Keratinocyte (primary cell): ENCODE results near the gene AMBRA1. TPM values are rescaled to one million over a fixed set of nuclear protein-coding genes. Genes with fewer than 3 reads are reported as not detected.

ENCODE experiments used
- DNase-seq: peaks from one replicate; pipeline ENCODE4 v3.0.0-alpha.2; 2011; ENCODE audit warnings: low read depth, missing footprints, low spot score
- FAIRE-seq: peaks from 2 replicates; lab custom pipeline; 2011; peaks lifted over from hg19 to GRCh38; lab: Jason Lieb, UNC
- H2AFZ ChIP-seq: 2 replicates; pipeline ENCODE4 v1.6.0; 2012; ENCODE audit warnings: low read length, control low read depth, inconsistent platforms; ENCODE audit not compliant: control insufficient read depth
- H3K27ac ChIP-seq: 2 replicates; pipeline ENCODE4 v1.5.1; 2011; ENCODE audit warnings: low read length; ENCODE audit not compliant: control insufficient read depth, insufficient read depth
- H3K27me3 ChIP-seq: 3 replicates; pipeline ENCODE4 v1.6.0; 2011; ENCODE audit warnings: low read length; ENCODE audit not compliant: control insufficient read depth, insufficient read depth; ENCODE audit errors: extremely low read depth
- H3K36me3 ChIP-seq, 2 experiments: 2 replicates in 1 of 2; 3 replicates in 1 of 2; pipeline ENCODE4 v1.5.1; 2011; ENCODE audit warnings: low read length in 2 of 2, mild to moderate bottlenecking in 1 of 2; ENCODE audit not compliant: control insufficient read depth in 2 of 2, insufficient read depth in 2 of 2; ENCODE audit errors: extremely low read depth in 1 of 2
- H3K4me1 ChIP-seq: 3 replicates; pipeline ENCODE4 v1.5.1; 2011; ENCODE audit warnings: low read length; ENCODE audit not compliant: control insufficient read depth, insufficient read depth; ENCODE audit errors: extremely low read depth
- H3K4me2 ChIP-seq: 3 replicates; pipeline ENCODE4 v1.6.0; 2011; ENCODE audit warnings: low read depth, low read length; ENCODE audit not compliant: control insufficient read depth, insufficient read depth; ENCODE audit errors: extremely low read depth
- H3K4me3 ChIP-seq, 3 experiments: fragments of 200-600 bp in 1 of 3; sonication (generic) in 1 of 3; 2 replicates in 2 of 3; 3 replicates in 1 of 3; pipeline ENCODE4 v1.5.1; 2011 to 2016; ENCODE audit warnings: low read length in 3 of 3, mild to moderate bottlenecking in 3 of 3, control low read depth in 2 of 3, inconsistent platforms in 1 of 3, low read depth in 1 of 3, mixed read lengths in 1 of 3, mixed run types in 1 of 3, moderate library complexity in 1 of 3; ENCODE audit not compliant: control insufficient read depth in 2 of 3, insufficient read depth in 2 of 3; ENCODE audit errors: extremely low read depth in 1 of 3
- H3K79me2 ChIP-seq: 2 replicates; pipeline ENCODE4 v1.6.0; 2012; ENCODE audit warnings: low read length; ENCODE audit not compliant: control insufficient read depth, insufficient read depth
- H3K9ac ChIP-seq: 3 replicates; pipeline ENCODE4 v1.6.0; 2011; ENCODE audit warnings: low read length; ENCODE audit not compliant: control insufficient read depth, insufficient read depth; ENCODE audit errors: extremely low read depth
- H3K9me1 ChIP-seq: 3 replicates; pipeline ENCODE4 v1.6.0; 2011; ENCODE audit warnings: low read length; ENCODE audit not compliant: control insufficient read depth, insufficient read depth; ENCODE audit errors: extremely low read depth
- H3K9me3 ChIP-seq: 2 replicates; pipeline ENCODE4 v1.5.1; 2012; ENCODE audit warnings: low read depth, low read length; ENCODE audit not compliant: control insufficient read depth
- H4K20me1 ChIP-seq: 3 replicates; pipeline ENCODE4 v1.6.0; 2011; ENCODE audit warnings: low read length; ENCODE audit not compliant: control insufficient read depth, insufficient read depth; ENCODE audit errors: extremely low read depth
- CTCF ChIP-seq, 3 experiments: IDR thresholded peaks in 1 of 3; conservative IDR thresholded peaks in 1 of 3; optimal IDR thresholded peaks in 1 of 3; 2 replicates in 2 of 3; 3 replicates in 1 of 3; pipeline versions ENCODE3 to v1.5.1; 2011; ENCODE audit warnings: low read length in 3 of 3, mild to moderate bottlenecking in 3 of 3, moderate library complexity in 2 of 3, control low read depth in 1 of 3, inconsistent platforms in 1 of 3; ENCODE audit not compliant: insufficient read depth in 2 of 3; ENCODE audit errors: extremely low read depth in 1 of 3
- EZH2 ChIP-seq: IDR thresholded peaks from one replicate; pipeline ENCODE4 v1.6.1; 2012; ENCODE audit warnings: inconsistent platforms, mild to moderate bottlenecking, low read length, moderate library complexity
- dilution Hi-C: fragments of 300-500 bp; cut with MboI; formaldehyde crosslinking; loops from one replicate; pipeline ENCODE4 v1.7.0; 2020; ENCODE audit warnings: low sequenced_read_pairs; ENCODE audit not compliant: extremely low pct_ligation_motif_present
- polyA plus RNA-seq, 5 experiments: library from polyadenylated mRNA; depleted of rRNA in 3 of 5; stranded (reverse) in 3 of 5; stranded (forward) in 1 of 5; unstranded in 1 of 5; fragments of >200 nt; gene quantifications; 1 replicate in 1 of 5; 2 replicates in 3 of 5; 3 replicates in 1 of 5; pipeline versions ENCODE4 v1.2.1 to v1.2.3, GENCODE V29; 2011 to 2012; ENCODE audit warnings: missing spikeins in 2 of 5, low read depth in 1 of 5, low replicate concordance in 1 of 5

AMBRA1 gene
- polyA plus RNA-seq, 1 donor (not counting 4 experiments of a cell fraction or from before 2014, with no cell fraction given): 10.5 TPM

- Histone ChIP-seq H3K4me1 (peaks cover 13% of the 10 kb centered on the region), H3K9ac (no peak overlapping the region), H3K9me3 (no peaks in the 10 kb centered on the region), H3K9me1 (peaks cover 2% of the 10 kb centered on the region), H4K20me1 (no peaks in the 10 kb centered on the region), H3K36me3 (no peaks in the 10 kb centered on the region), H3K27me3 (no peaks in the 10 kb centered on the region), H3K4me2 (no peak overlapping the region), H3K4me3 (no peak overlapping the region), H2AFZ (no peak overlapping the region), H3K27ac (no peak overlapping the region), H3K79me2 (no peaks in the 10 kb centered on the region)
- no peak for FAIRE-seq
- TF ChIP-seq EZH2: no peak
- TF ChIP-seq CTCF (optimal IDR thresholded peaks at IDR 0.05 in 1 of 3, IDR thresholded peaks at IDR 0.05 in 1 of 3, conservative IDR thresholded peaks at IDR 0.05 in 1 of 3; ENCODE audit: extremely low read depth in 1 of 3, insufficient read depth in 2 of 3, low read length in 3 of 3): no peak
- dilution Hi-C loops: no loop called here
- DNase-seq: no peak
Observed at GRCh38 chr11:46479601-46480000, 114.2 kb downstream of the AMBRA1 start.

GRCh38 chr11:46478196-46478595 is 115.6 kb downstream of the AMBRA1 start:
- Histone ChIP-seq H3K4me1 (peaks cover 15% of the 10 kb centered on the region), H3K9me3 (no peaks in the 10 kb centered on the region), H3K4me2 (no peak overlapping the region), H3K4me3 (no peak overlapping the region), H3K27me3 (no peaks in the 10 kb centered on the region), H4K20me1 (no peaks in the 10 kb centered on the region), H3K79me2 (no peaks in the 10 kb centered on the region), H3K27ac (no peak overlapping the region), H2AFZ (no peak overlapping the region), H3K9ac (no peak overlapping the region), H3K36me3 (no peaks in the 10 kb centered on the region), H3K9me1 (peaks cover 2% of the 10 kb centered on the region)
- dilution Hi-C loops: no loop called here
- DNase-seq: no peak
- FAIRE-seq: no peak
- TF ChIP-seq EZH2 (no peak), CTCF (optimal IDR thresholded peaks at IDR 0.05 in 1 of 3, IDR thresholded peaks at IDR 0.05 in 1 of 3, conservative IDR thresholded peaks at IDR 0.05 in 1 of 3; ENCODE audit: extremely low read depth in 1 of 3, insufficient read depth in 2 of 3, low read length in 3 of 3) (no peak)
